Stimulated activated CD4-positive, alpha-beta T cell treated with anti-CD3 and anti-CD28 coated beads, Interleukin-2, amount 100 ng/mL, for 4 hours (primary cell): ENCODE data around the gene RPS15.

ENCODE experiments used
- DNase-seq: peaks from one replicate; pipeline ENCODE4 v3.0.0-alpha.2; 2020; ENCODE audit warnings: low read depth

The RPS15 gene

GRCh38 chr19:1438035-1438932 is at the start of gene RPS15:
Gene RPS15, plus strand, starts transcription at chr19:1438396. Its CDS starts 30 bp downstream, at chr19:1438426.
- peak; percentile 92 for DNase-seq

- DNase-seq, result no peak
Observed at GRCh38 chr19:1388637-1389026, 49.6 kb upstream of the RPS15 start.

GRCh38 chr19:1389033-1389940 is 48.9 kb upstream of the RPS15 start:
- no peak for DNase-seq

GRCh38 chr19:1390890-1391423 is 47.2 kb upstream of the RPS15 start:
- no peak for DNase-seq

GRCh38 chr19:1392407-1392806 is 45.8 kb upstream of the RPS15 start:
- no peak for DNase-seq

- DNase-seq, result no peak
Observed at GRCh38 chr19:1392939-1393530, 45.2 kb upstream of the RPS15 start.

- DNase-seq, result no peak
Observed at GRCh38 chr19:1393841-1394240, 44.4 kb upstream of the RPS15 start.

- no peak for DNase-seq
Observed at GRCh38 chr19:1394252-1395193, 43.7 kb upstream of the RPS15 start.

GRCh38 chr19:1395194-1396018 is 42.8 kb upstream of the RPS15 start:
- no peak for DNase-seq

- no peak for DNase-seq
Observed at GRCh38 chr19:1396019-1396767, 42.0 kb upstream of the RPS15 start.

- no peak for DNase-seq
Observed at GRCh38 chr19:1396768-1397679, 41.2 kb upstream of the RPS15 start.

- DNase-seq, result no peak
Observed at GRCh38 chr19:1397838-1398237, 40.4 kb upstream of the RPS15 start.

GRCh38 chr19:1399079-1399478 is 39.1 kb upstream of the RPS15 start:
- no peak for DNase-seq

GRCh38 chr19:1399745-1400144 is 38.5 kb upstream of the RPS15 start:
- no peak for DNase-seq

- DNase-seq, result no peak
Observed at GRCh38 chr19:1400281-1401137, 37.7 kb upstream of the RPS15 start.

GRCh38 chr19:1401138-1401888 is 36.9 kb upstream of the RPS15 start, which contains the start of gene GAMT:
Gene GAMT, minus strand, starts transcription at chr19:1401542. Its CDS starts 66 bp downstream, at chr19:1401476.
- DNase-seq, result peak; percentile 44

GRCh38 chr19:1401889-1402217 is 36.3 kb upstream of the RPS15 start:
- DNase-seq, result no peak
